ENCODE results near the gene CPA1.

CPA1 gene

DNA sequence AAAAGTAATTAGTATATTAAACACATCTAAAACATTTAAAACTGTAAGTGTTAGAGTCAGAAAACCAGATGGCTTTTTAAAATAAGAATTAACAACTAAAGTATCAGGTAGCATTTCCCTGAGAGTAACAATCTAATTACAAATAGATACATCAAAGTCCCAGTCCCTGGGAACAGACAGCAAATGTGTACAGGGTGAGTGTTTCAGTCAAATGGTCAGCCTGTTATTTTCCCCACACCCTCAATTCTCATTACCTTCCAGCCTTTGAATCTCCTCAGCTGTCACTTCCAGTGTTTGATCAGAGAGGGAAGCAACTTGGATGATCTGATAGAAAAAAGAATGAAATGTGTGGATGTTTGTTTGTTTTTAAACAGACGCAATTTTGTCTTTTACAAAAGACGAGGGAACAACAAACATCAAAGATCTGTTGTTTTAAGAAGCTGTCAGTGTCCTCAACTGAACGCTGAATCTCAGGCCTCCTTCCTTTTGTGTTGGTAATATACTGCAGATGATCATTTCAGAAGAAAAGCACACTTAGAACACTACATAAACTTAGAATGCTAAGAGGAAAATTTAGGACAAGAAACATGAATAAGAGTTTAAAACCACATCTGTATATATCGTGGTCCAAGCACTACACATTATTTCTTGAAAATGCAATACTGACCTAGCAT, 30.7 kb downstream of the CPA1 start:
- Histone ChIP-seq H3K9ac (no peak overlapping the region), H3K27ac (no peak overlapping the region), H3K9me3 (replicated peaks in 1 of 11) (no peaks in the 10 kb centered on the region), H3K4me3 (no peak overlapping the region), H3K4me1 (peaks cover 0 to 11% (median 9%) of the 10 kb centered on the region in 10 experiments; a peak in 13 of 20 replicates), H3K4me2 (no peak overlapping the region), H3K27me3 (no peaks in the 10 kb centered on the region), H4K20me1 (no peaks in the 10 kb centered on the region), H3K36me3 (peaks cover 14 to 63% (median 29%) of the 10 kb centered on the region in 11 experiments; a peak in 21 of 22 replicates)
- TF ChIP-seq Cebpa-rat (IDR thresholded peaks at IDR 0.05) = no peak

GRCh38 chr7:130413201-130413600, 32.9 kb downstream of the CPA1 start:
- H3K27ac ChIP-seq = no peak overlapping the region
- no peak overlapping the region for H3K4me2 ChIP-seq

GRCh38 chr7:130415006-130415405, 34.7 kb downstream of the CPA1 start:
- no peak overlapping the region for H3K9ac ChIP-seq
- no peaks in the 10 kb centered on the region for H3K27me3 ChIP-seq
- H3K9me3 ChIP-seq (replicated peaks in 1 of 11) = no peaks in the 10 kb centered on the region
- peak overlapping the region in 8 of 11 experiments; percentile 3 to 38 (median 12); a peak in 8 of 22 replicates for H3K4me2 ChIP-seq
- peaks cover 0 to 20% (median 13%) of the 10 kb centered on the region in 10 experiments; a peak in 13 of 20 replicates for H3K4me1 ChIP-seq
- H3K36me3 ChIP-seq = peaks cover 10 to 61% (median 24%) of the 10 kb centered on the region in 11 experiments; a peak in 20 of 22 replicates
- no peak overlapping the region for H3K4me3 ChIP-seq
- H4K20me1 ChIP-seq = no peaks in the 10 kb centered on the region
- no peak for TF ChIP-seq Cebpa-rat (IDR thresholded peaks at IDR 0.05)
- H3K27ac ChIP-seq = no peak overlapping the region

More at GRCh38 chr7:130413201-130413600, 32.9 kb downstream of the CPA1 start:
- Histone ChIP-seq H3K9ac (no peak overlapping the region), H4K20me1 (no peaks in the 10 kb centered on the region), H3K36me3 (peaks cover 14 to 69% (median 29%) of the 10 kb centered on the region in 11 experiments; a peak in 21 of 22 replicates), H3K4me1 (peaks cover 0 to 20% (median 13%) of the 10 kb centered on the region in 10 experiments; a peak in 13 of 20 replicates), H3K4me3 (no peak overlapping the region), H3K27me3 (no peaks in the 10 kb centered on the region), H3K9me3 (replicated peaks in 1 of 11) (no peaks in the 10 kb centered on the region)
- no peak for TF ChIP-seq Cebpa-rat (IDR thresholded peaks at IDR 0.05)

- peak overlapping the region in 4 of 11 experiments; percentile 4 to 18 (median 12); a peak in 3 of 22 replicates for H3K4me2 ChIP-seq
- no peaks in the 10 kb centered on the region for H3K9me3 ChIP-seq (replicated peaks in 1 of 11)
- no peaks in the 10 kb centered on the region for H4K20me1 ChIP-seq
- H3K4me1 ChIP-seq = peaks cover 0 to 20% (median 13%) of the 10 kb centered on the region in 10 experiments; a peak in 13 of 20 replicates
- H3K27ac ChIP-seq = no peak overlapping the region
- H3K36me3 ChIP-seq = peaks cover 7 to 64% (median 22%) of the 10 kb centered on the region in 11 experiments; a peak in 15 of 22 replicates
- no peak overlapping the region for H3K9ac ChIP-seq
- no peak overlapping the region for H3K4me3 ChIP-seq
- TF ChIP-seq Cebpa-rat (IDR thresholded peaks at IDR 0.05) = no peak
- no peaks in the 10 kb centered on the region for H3K27me3 ChIP-seq
Observed at GRCh38 chr7:130417213-130417612, 36.9 kb downstream of the CPA1 start.

- H3K4me1 ChIP-seq = peaks cover 0 to 20% (median 13%) of the 10 kb centered on the region in 10 experiments; a peak in 13 of 20 replicates
- H3K9me3 ChIP-seq (replicated peaks in 1 of 11) = no peaks in the 10 kb centered on the region
- no peak overlapping the region for H3K4me3 ChIP-seq
- H4K20me1 ChIP-seq = no peaks in the 10 kb centered on the region
- no peak overlapping the region for H3K4me2 ChIP-seq
- H3K36me3 ChIP-seq = peaks cover 0 to 66% (median 18%) of the 10 kb centered on the region in 11 experiments; a peak in 15 of 22 replicates
- no peak for TF ChIP-seq Cebpa-rat (IDR thresholded peaks at IDR 0.05)
- no peak overlapping the region for H3K9ac ChIP-seq
- H3K27me3 ChIP-seq = no peaks in the 10 kb centered on the region
- H3K27ac ChIP-seq = no peak overlapping the region
Observed at GRCh38 chr7:130418306-130418705, 38.0 kb downstream of the CPA1 start.

GRCh38 chr7:130419658-130420057, 39.4 kb downstream of the CPA1 start:
- no peaks in the 10 kb centered on the region for H3K9me3 ChIP-seq (replicated peaks in 1 of 11)
- no peak overlapping the region for H3K27ac ChIP-seq
- H3K4me2 ChIP-seq = no peak overlapping the region
- H3K4me1 ChIP-seq = peaks cover 0 to 18% (median 13%) of the 10 kb centered on the region in 10 experiments; a peak in 13 of 20 replicates
- H3K4me3 ChIP-seq = no peak overlapping the region
- peaks cover 5 to 64% (median 20%) of the 10 kb centered on the region in 11 experiments; a peak in 16 of 22 replicates for H3K36me3 ChIP-seq
- H3K27me3 ChIP-seq = no peaks in the 10 kb centered on the region
- no peak overlapping the region for H3K9ac ChIP-seq
- TF ChIP-seq Cebpa-rat (IDR thresholded peaks at IDR 0.05) = no peak
- H4K20me1 ChIP-seq = no peaks in the 10 kb centered on the region

- Histone ChIP-seq H3K9ac (no peak overlapping the region), H3K27ac (no peak overlapping the region), H3K27me3 (no peaks in the 10 kb centered on the region), H4K20me1 (no peaks in the 10 kb centered on the region), H3K9me3 (replicated peaks in 1 of 11) (no peaks in the 10 kb centered on the region), H3K4me3 (no peak overlapping the region), H3K36me3 (peaks cover 10 to 66% (median 24%) of the 10 kb centered on the region in 11 experiments; a peak in 17 of 22 replicates), H3K4me1 (peaks cover 0 to 9% (median 5%) of the 10 kb centered on the region in 10 experiments; a peak in 4 of 20 replicates), H3K4me2 (no peak overlapping the region)
- no peak for TF ChIP-seq Cebpa-rat (IDR thresholded peaks at IDR 0.05)
Observed at GRCh38 chr7:130420943-130421578, 40.8 kb downstream of the CPA1 start.

GRCh38 chr7:130421684-130422083, 41.4 kb downstream of the CPA1 start:
- Histone ChIP-seq H3K4me3 (no peak overlapping the region), H3K36me3 (peaks cover 10 to 67% (median 27%) of the 10 kb centered on the region in 11 experiments; a peak in 16 of 22 replicates), H3K9me3 (replicated peaks in 1 of 11) (no peaks in the 10 kb centered on the region), H3K9ac (no peak overlapping the region), H4K20me1 (no peaks in the 10 kb centered on the region), H3K27ac (no peak overlapping the region), H3K4me2 (no peak overlapping the region), H3K27me3 (no peaks in the 10 kb centered on the region), H3K4me1 (peaks cover 0 to 9% (median 5%) of the 10 kb centered on the region in 10 experiments; a peak in 4 of 20 replicates)
- no peak for TF ChIP-seq Cebpa-rat (IDR thresholded peaks at IDR 0.05)

DNA sequence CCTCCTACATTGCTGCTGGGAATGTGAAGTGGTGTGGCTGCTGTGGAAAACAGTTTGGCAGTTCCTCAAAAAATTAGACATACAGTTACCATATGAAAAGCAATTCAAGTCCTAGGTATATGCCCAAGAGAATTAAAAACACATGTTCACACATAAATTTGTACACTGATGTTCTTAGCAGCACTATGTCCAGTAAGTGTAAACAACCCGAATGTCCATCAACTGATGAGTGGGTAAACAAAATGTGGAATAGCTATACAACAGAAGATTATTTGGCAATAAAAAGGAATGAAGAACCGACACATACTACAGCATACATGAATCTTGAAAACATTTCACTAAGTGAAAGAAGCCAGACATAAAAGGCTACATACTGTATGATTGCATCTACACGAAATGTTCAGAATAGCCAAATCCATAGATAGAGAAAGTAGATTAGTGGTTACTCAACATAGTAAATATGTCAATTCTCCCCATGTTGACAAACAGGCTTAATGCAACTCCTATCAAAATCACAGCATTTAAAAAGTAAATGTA, 43.3 kb downstream of the CPA1 start:
- Histone ChIP-seq H3K36me3 (peaks cover 10 to 82% (median 37%) of the 10 kb centered on the region in 11 experiments; a peak in 18 of 22 replicates), H3K4me2 (no peak overlapping the region), H4K20me1 (no peaks in the 10 kb centered on the region), H3K27ac (no peak overlapping the region), H3K4me3 (no peak overlapping the region), H3K9ac (no peak overlapping the region), H3K9me3 (replicated peaks in 1 of 11) (no peaks in the 10 kb centered on the region), H3K4me1 (no peaks in the 10 kb centered on the region), H3K27me3 (no peaks in the 10 kb centered on the region)
- no peak for TF ChIP-seq Cebpa-rat (IDR thresholded peaks at IDR 0.05)
